IPS-NIHi7 (cell line): ENCODE data around the gene ZSCAN31.
"Not testable (repeated sequence)": the region's sequence is repeated elsewhere in the genome, so short reads cannot be mapped to it uniquely, and the experiment has no call there.

Experiments
- DNase-seq: peaks from one replicate; pipeline ENCODE4 v3.0.0; 2012; ENCODE audit warnings: mixed read lengths; ENCODE audit errors: extremely low spot score

Gene ZSCAN31

DNA sequence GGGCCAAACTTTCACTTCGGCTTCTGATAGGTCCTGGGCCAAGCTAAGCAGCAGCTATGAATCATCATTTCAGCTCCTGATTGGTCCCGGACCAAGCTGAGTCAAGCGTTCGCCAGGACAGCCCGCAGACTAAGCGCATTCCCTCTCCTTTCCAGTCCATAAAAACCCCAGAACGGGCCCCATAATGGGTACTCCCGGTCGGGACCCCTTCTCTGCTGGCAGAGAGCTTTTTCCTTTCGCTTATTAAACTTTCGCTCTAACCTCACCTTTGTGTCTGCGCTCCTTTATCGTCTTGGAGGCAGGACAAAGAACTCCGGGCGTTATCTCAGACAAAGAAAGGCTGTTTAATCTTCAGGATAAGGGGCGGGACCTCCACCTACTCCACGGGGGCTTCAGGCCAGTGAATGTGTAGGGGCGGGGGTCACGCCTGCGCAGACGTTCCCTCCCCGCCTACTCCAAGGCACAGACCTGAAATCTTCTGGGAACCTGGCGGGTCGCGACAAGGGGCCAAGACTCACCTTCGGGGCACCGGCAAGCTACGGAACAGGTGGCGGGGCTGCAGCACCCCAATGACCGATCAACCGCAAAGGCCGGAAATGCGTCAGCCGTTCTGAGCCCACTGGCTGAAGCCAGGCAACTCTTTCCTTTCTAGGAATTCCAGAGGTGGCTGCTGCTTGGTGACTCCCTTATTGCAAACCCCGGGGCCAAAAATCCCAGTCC lies at the start of gene ZSCAN31:
Gene ZSCAN31 (minus strand): TSS at position 585 of the 720 bp plus-strand sequence. CDS start 6,465 bp downstream, outside the sequence.
- peak; percentile 92 for DNase-seq

GRCh38 chr6:28384143-28384533 lies 48.2 kb upstream of the ZSCAN31 start:
- DNase-seq, result no peak

DNA sequence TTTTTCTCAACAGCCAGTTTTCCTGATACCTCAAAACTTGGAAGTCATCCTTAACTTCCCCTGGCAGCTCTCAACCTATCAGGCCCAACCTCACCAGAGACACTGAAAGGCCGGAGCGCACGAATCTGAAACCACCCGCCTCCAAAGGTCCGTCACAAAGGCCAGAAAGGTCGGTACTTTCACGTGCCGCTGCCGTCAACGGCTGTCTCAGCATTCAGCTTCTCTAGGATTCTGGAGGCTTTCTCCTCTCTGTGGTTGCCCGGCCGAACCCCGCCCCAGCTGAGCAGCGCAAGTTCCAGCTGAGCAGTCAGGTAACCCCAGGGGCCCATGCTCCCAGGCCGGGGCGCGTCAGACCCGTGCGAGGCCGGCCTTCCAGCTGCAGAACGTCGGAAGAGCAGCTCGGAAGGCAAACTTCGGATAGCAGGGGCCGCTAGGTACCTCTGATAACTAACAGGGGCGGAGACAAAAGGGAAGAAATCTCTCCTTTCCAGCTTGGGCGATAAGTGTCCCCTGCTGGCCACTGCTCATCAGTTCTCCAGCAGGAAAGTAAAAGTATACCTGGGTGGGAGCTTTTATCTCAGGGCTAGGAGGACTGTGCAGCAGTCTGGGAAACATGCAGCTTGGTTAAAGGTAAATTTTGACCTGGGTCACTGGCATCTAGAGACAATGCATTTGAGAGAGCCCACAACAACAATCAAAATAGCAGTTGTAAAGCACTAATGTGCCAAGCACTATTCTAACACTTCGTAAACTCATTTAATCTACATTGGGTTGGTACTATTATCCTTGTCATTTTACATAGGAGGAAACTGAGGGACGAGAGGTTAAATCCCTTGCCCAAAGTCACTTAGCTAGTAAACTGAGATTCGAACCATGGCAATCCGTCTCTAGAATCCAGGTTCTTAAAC lies 47.5 kb upstream of the ZSCAN31 start:
- peak; percentile 89 for DNase-seq

- no peak for DNase-seq
Measured at GRCh38 chr6:28380381-28380780, 44.4 kb upstream of the ZSCAN31 start.

DNA sequence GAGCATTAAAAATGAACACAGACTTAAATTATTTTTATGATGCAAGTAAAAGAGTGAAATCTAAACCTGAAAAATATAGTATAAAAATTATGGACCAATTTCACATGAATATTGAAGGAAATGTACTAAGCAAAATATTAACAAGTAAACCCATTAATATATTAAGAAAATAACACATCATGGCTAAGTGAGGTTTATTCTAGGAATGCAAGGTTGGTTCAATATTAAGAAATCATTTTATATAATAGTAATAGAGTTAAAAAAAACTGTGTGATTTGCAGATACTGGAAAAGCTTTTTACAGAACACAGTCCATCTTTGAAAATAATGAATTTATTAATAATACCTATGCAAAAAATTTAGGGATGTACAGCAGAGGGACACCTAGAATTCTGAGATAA lies 42.7 kb upstream of the ZSCAN31 start:
- DNase-seq, result no peak

DNA sequence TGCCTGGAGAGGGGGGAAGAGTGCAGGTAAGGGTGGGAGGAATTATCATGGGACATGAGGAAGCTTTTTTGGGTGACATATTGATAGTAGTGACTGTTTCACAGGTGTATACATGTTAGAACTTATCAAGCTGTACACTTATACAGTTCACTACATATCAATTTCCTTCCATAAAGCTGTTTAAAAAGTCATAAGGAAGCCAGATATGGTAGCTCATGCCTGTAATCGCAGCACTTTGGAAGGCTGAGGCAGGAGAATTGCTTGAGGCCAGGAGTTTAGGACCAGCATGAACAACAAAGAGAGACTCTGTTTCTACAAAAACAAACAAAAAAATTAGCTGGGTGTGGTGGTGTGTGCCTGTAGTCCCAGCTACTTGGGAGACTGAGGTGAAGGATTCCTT lies 41.9 kb upstream of the ZSCAN31 start:
- no peak for DNase-seq

DNA sequence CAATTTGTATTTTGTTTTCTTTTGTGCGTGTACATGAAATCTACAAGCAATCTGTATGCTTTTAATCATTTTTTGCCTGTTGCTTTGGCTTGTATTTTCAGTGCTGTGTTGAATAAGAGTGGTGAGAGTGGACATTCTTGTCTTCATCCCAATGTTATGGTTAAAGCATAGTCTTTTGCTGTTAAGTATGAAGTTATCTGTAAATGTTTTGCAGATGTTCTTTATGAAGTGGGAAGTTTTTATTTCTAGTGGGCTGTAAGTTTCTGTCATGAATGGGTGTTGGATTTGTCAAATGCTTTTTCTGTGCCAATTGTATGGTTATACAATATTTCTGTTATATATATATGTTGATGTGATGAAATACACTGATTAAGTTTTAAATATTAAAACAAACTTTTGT lies 38.0 kb upstream of the ZSCAN31 start:
- DNase-seq, result no peak

GRCh38 chr6:28371706-28372451 lies 35.9 kb upstream of the ZSCAN31 start:
- DNase-seq, result no peak

DNA sequence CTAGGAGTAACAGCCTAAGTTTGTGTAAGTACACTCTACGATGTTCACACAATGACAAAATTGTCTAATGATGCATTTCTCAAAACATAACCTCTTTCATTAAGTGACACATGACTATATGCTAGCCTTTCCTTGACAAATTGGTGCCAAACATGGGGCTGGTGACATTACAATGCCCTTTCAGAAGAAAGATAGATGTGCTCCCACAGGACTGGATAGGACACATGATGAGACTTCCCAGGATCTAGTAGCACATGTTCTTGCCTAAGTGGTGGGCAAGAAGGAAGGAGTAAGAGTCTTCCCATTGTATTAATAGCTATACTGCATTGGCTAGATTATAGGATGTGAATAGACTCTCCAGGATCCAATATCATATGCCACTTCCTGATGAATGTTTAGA lies 35.3 kb upstream of the ZSCAN31 start:
- no peak for DNase-seq

GRCh38 chr6:28370440-28370839 lies 34.5 kb upstream of the ZSCAN31 start:
- DNase-seq, result no peak

- no peak for DNase-seq
Measured at GRCh38 chr6:28369463-28369862, 33.5 kb upstream of the ZSCAN31 start.

DNA sequence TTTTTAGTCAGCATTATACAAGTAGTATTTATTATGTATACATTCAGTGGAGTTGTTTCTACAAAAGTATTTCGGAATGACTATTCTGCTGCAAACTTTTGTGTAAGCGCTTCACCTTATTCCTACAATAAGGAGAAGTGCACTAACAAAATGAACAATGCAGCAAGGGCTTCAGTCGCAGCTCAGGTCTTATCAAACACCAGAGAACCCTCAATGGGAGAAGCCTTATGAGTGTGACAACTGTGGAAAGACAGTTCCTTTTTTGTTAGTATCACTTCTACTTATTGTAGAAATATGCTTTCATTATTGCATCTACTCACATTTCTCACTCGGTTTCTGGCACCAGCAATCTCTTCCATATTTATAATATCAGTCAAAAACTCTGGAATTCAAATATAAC lies 32.6 kb upstream of the ZSCAN31 start:
- no peak for DNase-seq

- DNase-seq, result not testable (repeated sequence)
Measured at GRCh38 chr6:28365590-28365989, 29.6 kb upstream of the ZSCAN31 start.

DNA sequence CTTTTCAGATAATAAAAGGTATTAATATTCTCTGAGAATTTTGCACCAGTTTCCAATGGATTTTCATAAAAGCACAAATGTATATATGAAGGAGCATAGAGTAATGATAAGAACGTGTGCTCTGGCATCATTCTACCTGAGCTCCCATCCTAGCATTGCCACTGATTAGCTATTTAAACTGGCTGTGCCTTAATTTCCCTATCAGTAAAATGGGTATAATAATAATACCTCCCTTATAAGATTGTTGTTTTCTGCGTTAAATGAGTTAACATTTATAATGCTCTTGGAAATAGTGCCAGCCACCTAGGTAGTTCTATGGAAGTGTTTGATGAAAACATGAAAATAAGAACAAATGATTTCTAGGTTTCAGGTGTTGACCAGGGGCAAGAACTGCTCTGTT lies 25.0 kb upstream of the ZSCAN31 start:
- no peak for DNase-seq

DNA sequence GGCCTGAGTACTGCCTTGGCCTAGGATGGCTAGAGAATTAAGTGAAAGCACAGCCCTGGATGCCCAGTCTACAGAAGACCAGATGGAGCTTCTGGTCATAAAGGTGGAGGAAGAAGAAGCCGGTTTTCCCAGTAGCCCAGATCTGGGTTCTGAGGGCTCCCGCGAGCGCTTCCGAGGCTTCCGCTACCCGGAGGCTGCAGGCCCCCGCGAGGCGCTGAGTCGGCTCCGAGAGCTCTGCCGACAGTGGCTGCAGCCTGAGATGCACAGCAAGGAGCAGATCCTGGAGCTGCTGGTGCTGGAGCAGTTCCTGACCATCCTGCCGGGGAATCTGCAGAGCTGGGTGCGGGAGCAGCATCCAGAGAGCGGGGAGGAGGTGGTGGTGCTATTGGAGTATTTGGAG lies 23.6 kb upstream of the ZSCAN31 start:
- DNase-seq, result not testable (repeated sequence)

- DNase-seq, result no peak
Measured at GRCh38 chr6:28357036-28357435, 21.1 kb upstream of the ZSCAN31 start.

DNA sequence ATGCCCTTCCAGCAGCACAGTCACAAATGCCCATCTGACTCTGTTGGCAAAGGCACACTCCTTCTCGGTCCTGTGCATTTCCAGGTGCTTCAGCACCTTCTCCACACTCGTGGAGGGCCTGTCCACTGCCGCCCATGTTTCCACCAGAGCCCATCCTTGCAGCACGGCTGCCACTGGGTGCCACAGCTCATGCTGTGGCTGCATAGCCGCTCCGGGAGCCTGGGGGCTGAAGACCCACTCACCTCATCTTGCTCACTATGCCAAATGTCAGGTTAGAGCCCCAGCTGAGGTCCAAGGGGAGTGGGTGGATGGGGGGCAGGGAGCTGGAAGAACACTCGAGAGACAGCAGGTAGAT lies 20.7 kb upstream of the ZSCAN31 start:
- DNase-seq, result no peak

DNA sequence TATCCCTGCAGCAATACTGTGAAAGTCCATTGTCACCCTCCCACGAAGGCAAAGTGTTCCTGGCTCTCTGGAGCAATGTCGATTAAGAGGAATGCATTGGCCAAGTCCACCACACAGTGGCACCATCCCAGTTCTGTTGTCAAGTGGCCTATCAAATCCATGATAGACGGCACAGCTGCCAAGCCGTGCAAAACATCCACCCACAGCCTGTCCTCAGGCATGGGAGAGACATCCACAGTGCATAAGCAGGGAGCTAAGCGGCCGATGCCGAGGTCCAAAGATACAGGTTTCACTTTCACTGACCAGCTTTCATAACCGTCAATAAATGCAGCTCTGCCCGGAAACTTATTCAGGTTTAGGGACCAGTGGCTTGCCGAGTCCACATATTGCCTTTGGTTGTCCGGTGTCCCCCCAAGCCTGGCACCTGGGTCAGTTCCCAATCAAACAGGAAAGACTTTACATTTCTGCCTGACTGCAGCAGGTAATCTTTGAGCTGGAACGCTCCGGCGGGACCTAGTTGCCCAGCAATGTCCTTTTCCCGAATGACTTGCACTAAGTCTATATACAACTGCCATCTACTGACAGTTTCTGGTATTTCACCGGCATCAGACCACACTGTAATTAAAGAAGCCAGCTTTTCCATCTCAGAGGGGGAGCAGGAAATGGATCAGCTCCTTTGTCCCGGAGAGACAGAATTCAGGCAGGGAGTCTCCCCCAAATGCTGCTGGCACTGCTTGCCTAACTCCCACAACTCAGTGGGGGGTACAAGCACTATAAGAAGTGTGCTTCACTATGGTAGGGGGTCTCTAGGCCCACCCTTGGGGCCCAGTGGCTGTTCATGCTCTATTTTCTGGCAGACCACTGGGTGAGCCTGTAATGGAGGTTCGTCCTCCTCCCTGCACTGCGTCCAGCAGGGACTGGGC lies 20.1 kb upstream of the ZSCAN31 start:
- peak; percentile 78 for DNase-seq

- no peak for DNase-seq
Measured at GRCh38 chr6:28354688-28355554, 19.0 kb upstream of the ZSCAN31 start.

DNA sequence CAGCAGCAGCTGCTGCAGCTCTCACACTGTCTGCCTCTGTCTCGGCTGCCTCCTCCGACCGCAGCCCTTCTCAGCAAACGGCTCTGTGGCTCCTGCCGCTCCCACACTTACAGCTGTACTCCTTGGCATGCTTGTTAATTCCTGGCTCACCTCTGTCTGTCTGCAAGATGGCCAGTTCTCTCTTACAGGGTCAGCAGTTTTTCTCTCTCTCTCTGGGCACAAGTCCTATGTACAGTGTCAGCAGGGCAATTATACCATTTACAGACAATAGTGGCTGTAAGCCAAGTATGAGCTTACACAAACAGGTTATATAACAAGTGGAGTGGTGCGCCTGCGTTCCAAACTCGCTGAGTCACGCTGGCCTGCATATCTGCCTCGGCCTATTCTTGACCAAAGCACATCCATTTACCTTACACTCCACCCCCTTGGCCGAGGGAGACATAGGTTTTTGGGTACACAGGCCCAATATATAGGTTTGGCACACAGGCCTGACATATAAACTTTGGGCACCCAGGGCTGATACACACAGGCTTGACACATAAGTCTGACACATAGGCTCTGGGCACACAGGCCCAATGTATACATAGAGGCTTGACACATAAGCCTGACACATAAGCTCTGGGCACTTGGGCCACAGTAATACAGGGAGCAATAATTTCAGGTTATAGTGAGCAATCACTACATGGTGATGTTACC lies 18.2 kb upstream of the ZSCAN31 start:
- no peak for DNase-seq
